Colon (tissue), 2 donors: ENCODE measurements around the gene NUDT15.
"Not testable (repeated sequence)": the region's sequence is repeated elsewhere in the genome, so short reads cannot be mapped to it uniquely, and the experiment has no call there.

ENCODE experiments used
- FAIRE-seq: peaks from 2 replicates; lab custom pipeline; 2012; peaks lifted over from hg19 to GRCh38; lab: Jason Lieb, UNC
- donor health status: control.
- donor health status: control.

NUDT15 gene

DNA sequence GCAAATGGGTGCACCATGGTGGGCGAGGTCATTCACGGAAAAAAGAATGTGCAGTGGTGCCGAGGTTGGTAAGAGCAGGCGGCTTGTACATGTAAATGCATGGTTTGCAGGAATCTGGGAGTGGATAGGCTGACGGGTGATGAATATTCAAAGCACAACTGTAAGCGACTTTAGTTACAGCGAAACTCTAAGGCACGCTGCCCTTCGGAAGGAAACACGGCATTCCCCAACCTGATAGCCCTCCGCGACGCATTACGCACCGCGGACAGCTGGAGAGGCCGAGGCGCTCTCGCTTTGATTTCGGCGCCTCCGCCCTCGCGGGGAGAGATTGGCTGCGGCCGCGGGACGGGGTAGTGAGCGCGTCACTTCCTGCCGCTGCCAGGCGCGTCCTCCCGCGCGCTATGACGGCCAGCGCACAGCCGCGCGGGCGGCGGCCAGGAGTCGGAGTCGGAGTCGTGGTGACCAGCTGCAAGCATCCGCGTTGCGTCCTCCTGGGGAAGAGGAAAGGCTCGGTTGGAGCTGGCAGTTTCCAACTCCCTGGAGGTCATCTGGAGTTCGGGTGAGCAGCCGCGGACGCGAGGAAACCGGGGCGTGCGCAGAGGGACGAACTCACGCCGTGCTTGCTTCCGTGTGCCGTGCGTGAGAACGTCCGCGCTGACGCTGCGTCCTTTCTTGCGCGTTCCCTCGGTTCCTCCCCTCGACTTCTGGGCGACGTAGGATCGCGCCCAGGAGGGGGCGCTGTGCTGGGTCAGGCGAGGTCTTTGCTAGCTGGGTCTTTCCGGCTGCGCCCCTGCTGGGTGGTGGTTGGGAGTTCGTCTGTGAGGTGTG is at the start of gene NUDT15:
Gene NUDT15, plus strand, starts transcription at position 381 of the 828 bp plus-strand sequence. Its CDS starts 21 bp downstream, at position 402.
- no peak for FAIRE-seq

DNA sequence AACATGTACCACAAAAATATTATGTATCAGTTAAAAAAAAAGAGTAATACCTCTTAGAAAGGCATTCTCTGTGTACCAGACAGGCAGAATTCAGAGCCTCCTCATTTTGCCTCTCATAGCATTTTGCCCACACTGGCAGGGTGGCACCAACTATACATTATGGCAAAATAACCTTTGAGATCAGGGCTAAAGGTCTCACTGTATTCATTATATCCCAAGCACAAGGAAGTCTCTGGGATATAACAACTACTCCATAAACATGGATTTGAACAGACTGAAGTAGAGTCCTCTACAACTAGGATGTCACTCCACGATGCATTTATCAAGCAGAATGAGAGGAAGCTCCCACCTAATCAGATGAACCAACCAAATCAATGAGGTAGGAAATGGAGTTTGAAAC is 47.1 kb upstream of the NUDT15 start:
- no peak for FAIRE-seq

DNA sequence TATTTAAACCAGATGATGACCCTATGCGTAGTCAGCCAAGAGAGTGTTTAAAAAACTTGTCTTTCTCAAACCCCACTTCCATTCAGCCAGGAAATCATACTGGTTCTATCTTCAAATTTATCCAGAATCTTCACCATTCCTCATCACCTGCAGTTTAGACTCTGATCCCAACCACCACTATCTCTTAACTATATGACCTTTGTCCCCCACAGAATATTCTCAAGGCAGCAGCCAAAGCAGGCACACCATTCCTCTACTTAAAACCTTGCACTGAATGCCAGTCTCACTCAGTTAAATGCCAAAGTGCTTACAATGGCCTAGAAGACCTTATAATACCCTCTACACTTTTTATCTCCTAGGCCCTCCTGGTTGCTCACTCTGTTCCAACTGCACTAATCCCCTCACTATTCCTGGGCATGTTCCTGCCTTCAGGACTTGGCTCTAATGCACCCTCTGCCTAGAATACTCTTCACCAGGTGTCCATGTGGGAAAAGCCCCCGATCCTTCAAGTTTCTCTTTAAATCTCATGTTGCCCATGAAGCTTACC is 46.5 kb upstream of the NUDT15 start:
- no peak for FAIRE-seq

DNA sequence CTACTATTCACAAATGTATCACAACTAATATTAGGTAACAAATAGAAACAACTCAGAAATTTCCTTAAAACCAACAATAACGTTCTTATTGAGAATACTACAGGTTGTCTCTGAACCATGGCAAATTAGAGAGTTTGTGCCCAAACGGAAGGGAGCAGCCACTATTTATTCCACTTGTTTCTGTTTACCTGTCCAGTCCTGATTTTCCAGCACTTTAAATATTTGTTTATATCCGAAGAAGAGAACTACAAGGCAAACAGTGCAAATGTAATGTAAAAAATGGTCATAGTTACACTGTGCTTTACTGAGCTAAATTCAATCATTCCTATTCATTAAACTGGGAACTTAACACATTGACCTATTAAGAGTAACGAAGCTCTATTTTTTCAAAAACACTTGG is 45.7 kb upstream of the NUDT15 start:
- no peak for FAIRE-seq

GRCh38 chr13:47997384-47997783 is 40.1 kb upstream of the NUDT15 start:
- no peak for FAIRE-seq

- no peak for FAIRE-seq
Observed at GRCh38 chr13:47999973-48000372, 37.6 kb upstream of the NUDT15 start.

DNA sequence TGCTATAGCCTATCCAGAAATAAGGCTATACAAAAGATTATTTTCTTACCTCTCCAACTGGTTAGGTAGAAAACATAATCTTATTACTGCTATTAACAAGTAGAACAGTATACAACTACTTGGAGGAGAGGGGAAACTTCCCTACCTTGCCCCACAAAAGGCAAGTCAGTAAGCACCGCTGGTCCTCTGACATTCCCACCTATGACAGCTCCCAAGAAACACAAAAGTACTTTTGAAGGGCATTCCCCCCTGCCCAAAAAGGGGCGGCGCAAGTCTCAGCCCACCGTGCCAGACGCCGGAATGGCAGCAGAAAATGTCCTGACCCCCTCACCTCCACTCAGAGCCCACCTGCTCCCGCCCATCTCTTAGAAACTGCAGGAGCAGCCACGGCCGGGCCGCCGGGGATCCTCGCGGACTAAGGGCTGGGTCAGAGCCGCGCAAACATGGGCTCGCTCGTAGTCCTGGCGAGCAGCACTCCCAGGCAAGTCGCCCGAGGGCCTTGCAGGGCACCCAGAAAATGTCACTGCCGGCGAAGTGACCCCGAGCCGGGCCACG is 36.9 kb upstream of the NUDT15 start:
- FAIRE-seq, result no peak

- FAIRE-seq, result no peak
Observed at GRCh38 chr13:48001114-48001881, 36.2 kb upstream of the NUDT15 start, which contains the start of gene SUCLA2. TSS of gene SUCLA2 (minus strand) at chr13:48001273. CDS start at chr13:48001269, 4 bp downstream.

DNA sequence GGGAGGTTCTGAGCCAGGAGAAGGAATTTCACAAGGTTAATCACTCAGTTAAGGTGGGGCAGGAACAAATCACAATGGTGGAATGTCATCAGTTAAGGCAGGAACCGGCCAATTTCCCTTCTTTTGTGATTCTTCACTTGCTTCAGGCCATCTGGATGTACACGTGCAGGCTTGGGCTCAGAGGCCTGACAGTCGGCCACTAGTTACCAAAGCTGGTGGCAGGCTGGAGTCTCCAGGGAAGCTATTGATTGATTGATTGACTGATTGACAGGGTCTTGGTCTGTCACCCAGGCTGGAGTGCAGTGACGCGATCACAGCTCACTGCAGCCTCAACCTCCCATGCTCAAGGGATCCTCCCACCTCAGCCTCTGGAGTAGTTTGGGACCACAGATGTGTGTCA is 35.5 kb upstream of the NUDT15 start:
- not testable (repeated sequence) for FAIRE-seq

- no peak for FAIRE-seq
Observed at GRCh38 chr13:48004201-48004600, 33.3 kb upstream of the NUDT15 start.

DNA sequence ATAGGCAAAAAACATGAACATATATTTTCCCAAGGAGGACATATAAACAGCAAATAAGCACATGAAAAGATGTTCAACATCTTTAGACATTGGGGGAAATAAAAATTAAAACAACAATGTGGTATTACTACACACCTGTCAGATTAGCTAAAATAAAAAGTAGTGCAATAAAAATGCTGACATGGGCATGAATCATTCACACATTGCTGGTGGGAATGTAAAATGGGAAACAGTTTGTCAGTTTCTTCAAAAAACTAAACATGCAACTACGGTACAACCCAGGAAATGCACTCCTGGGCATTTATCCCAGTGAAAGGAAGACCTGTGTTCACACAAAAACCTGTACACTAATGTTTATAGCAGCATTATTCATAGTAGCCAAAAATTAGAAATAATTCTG is 31.1 kb upstream of the NUDT15 start:
- no peak for FAIRE-seq

- no peak for FAIRE-seq
Observed at GRCh38 chr13:48009284-48009683, 28.2 kb upstream of the NUDT15 start.

- no peak for FAIRE-seq
Observed at GRCh38 chr13:48010698-48011097, 26.8 kb upstream of the NUDT15 start.

DNA sequence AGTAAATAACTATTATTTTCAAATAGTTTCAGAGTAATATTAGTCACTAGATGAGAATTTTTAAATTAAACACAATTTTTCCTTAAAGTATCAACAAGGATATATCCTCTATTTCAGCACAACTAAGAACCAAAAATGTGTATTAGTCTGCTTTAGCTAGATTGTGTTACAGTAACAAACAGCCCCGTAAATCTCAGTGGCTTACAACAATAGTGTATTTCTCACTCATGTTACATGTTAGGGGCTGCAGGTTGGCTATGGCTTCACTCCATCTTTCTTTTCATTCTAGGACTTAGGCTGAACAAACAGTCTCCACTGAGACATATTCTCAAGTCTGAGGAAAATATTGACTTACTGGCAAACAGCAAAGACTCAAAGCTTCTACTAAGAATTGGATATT is 24.9 kb upstream of the NUDT15 start:
- no peak for FAIRE-seq

DNA sequence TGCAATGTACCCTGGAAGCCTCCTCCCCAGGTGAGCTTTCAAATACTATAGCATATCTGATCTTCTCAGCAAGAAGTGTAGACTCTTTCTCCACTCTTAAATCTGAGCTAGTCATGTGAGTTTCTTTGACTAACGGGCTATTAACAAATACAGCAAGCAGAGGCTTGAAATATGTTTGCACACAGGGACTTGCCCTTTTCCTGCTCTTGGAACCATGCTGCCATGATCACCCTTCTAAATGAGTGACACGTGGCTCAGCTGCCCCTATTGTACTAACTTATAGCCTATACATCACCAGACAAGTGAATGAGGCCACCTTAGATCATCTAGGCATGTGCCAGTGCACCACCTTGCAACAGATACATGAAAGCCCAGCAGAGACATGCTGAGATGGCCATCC is 23.2 kb upstream of the NUDT15 start:
- FAIRE-seq, result no peak

DNA sequence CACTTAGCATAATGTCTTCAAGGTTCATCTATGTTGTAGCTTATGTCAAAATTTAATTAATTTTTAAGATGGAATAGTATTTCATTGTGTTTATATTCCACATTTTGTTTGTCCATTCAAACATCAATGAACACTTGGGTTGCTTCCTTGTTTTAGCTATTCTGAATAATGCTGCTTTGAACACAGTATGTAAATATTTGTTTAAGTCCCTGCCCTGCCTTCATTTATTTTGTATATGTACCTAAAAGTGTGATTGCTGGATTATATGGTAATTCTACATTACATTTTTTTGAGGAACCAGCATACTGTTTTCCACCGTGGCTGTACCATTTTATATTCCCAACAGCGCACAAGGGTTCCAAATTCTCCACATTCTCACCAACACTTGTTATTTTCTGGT is 18.9 kb upstream of the NUDT15 start:
- FAIRE-seq, result no peak

DNA sequence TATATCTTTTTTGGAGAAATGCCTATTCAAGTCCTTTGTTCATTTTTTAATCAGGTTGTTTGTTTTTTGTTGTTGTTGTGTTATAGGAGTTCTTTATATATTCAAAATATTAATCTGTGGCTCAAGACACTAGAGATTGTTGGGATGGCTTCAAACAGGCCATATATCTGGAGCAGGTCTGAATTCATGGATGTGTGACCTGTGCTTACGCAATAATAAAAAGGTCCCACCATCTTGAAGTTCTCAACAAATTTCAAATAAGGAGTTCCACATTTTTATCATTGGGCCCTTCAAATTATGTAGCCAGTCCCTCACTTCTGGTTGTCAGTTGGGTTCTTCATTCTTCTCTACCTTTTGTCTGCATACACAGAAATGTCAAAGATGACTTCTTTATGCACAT is 17.7 kb upstream of the NUDT15 start:
- no peak for FAIRE-seq

GRCh38 chr13:48028066-48028465 is 9.5 kb upstream of the NUDT15 start:
- FAIRE-seq, result no peak

GRCh38 chr13:48029859-48030258 is 7.7 kb upstream of the NUDT15 start:
- FAIRE-seq, result no peak

- FAIRE-seq, result no peak
Observed at GRCh38 chr13:48038761-48039160, 1.2 kb downstream of the NUDT15 start.

DNA sequence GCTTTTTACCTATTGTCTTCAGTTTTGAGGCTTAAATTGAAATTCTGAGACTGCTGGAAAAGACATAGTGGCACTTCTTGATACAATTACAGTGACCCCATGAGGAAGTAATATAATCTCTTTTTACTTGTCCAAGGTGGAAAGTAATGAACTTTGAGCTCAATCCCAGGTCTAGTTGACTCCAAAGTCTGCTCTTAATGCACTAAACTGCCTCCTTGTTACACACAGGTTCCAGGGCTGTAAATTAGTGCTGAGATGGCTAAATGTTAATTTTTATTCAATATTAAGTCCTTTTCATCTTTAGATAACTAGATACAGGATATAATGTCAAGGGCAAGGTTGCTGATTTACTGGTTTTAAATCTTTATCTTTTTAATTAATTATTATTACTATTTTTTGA is 2.5 kb downstream of the NUDT15 start:
- no peak for FAIRE-seq

- FAIRE-seq, result no peak
Observed at GRCh38 chr13:48040896-48041295, 3.4 kb downstream of the NUDT15 start.

- peak; percentile 75 for FAIRE-seq
Observed at GRCh38 chr13:48042894-48043293, 5.4 kb downstream of the NUDT15 start.
